GM19372 (cell line): ENCODE results near the gene PLP1.
"Not testable (repeated sequence)": the region's sequence is repeated elsewhere in the genome, so short reads cannot be mapped to it uniquely, and the experiment has no call there.

Experiments
- ATAC-seq: cut with Tn5 transposase; IDR thresholded peaks from one replicate; pipeline ENCODE4 v1.9.1; 2021; ENCODE audit warnings: mild to moderate bottlenecking, low read depth, moderate library complexity; ENCODE audit not compliant: unreplicated experiment

PLP1 gene, protein sequence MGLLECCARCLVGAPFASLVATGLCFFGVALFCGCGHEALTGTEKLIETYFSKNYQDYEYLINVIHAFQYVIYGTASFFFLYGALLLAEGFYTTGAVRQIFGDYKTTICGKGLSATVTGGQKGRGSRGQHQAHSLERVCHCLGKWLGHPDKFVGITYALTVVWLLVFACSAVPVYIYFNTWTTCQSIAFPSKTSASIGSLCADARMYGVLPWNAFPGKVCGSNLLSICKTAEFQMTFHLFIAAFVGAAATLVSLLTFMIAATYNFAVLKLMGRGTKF

DNA sequence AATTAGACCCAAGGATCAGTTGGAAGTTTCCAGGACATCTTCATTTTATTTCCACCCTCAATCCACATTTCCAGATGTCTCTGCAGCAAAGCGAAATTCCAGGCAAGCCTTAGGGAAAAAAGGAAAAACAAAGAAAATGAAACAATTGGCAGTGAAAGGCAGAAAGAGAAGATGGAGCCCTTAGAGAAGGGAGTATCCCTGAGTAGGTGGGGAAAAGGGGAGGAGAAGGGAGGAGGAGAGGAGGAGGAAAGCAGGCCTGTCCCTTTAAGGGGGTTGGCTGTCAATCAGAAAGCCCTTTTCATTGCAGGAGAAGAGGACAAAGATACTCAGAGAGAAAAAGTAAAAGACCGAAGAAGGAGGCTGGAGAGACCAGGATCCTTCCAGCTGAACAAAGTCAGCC, at the start of gene PLP1:
PLP1 (plus strand) TSS at position 295 of the 400 bp plus-strand sequence. CDS start 156 bp downstream, outside the sequence.
- no peak for ATAC-seq

DNA sequence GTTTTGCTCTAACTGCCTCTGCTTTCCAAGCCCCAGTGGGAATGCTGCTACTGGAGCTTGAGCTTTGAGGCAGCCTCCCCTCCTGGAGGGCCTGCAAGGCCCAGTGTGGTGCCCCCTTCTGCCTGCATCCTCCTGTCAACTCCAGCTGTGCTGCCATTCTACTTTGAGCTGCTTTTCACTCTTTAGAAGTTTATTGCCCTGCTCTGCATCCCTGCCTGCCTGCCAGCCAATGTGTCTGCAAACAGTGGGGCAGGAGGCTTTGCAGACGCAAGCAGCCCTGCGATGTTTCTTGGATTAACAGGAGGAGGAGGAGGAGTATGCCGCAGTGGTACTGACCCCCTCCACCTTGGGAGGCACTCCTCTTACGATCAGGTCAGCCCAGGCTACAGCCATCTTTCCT, 49.5 kb upstream of the PLP1 start:
- ATAC-seq, result no peak

DNA sequence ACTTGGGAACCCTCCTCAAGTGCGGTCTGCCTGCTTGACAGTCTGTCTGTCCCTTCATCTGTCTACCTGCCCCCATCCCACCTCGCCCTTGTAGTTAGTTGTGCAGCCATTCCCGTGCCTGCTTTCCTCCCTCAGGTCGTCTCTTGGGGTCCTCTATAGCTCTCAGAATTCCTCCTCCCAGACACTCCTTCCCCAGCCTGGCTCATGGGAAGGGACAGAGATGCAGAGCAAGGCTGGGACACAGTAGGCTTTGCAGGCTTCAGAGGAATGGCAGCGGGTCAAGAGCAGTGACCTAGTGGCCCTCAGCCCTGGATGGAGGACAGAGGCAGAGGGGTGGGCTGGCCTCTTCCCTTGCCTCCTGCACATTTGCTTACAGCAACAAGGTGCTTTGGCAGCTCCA, 47.6 kb upstream of the PLP1 start:
- ATAC-seq, result no peak

DNA sequence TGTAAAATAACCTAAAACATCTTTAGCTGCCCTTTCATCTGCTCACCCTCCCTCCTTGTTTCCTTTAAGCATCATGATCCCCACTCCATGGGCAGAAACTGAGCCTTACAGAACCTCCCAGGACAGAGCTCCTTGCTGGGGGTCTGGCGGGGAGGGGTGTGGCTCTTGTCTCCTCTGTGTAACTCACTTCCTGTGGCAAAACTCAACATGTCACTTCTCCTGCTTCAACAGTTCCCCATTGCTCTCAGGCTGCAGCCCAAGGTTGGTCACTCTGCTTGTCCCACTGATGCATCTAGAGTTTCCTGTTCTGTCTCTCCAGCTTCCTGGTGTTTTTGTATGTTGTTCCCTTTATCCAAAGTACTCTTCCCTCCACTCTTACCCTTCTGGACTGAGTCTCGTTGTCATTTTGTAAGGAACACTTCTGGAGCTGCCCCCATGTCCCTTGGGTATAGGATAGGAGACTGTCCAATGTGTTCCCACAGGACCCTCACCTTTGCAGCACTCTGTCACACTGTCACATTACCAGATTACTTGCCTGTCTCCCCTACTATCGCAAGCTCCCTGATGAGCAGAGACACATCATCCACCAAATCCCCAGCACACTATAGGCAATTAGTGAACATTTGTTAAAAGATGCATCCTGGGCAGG, 46.4 kb upstream of the PLP1 start:
- no peak for ATAC-seq

DNA sequence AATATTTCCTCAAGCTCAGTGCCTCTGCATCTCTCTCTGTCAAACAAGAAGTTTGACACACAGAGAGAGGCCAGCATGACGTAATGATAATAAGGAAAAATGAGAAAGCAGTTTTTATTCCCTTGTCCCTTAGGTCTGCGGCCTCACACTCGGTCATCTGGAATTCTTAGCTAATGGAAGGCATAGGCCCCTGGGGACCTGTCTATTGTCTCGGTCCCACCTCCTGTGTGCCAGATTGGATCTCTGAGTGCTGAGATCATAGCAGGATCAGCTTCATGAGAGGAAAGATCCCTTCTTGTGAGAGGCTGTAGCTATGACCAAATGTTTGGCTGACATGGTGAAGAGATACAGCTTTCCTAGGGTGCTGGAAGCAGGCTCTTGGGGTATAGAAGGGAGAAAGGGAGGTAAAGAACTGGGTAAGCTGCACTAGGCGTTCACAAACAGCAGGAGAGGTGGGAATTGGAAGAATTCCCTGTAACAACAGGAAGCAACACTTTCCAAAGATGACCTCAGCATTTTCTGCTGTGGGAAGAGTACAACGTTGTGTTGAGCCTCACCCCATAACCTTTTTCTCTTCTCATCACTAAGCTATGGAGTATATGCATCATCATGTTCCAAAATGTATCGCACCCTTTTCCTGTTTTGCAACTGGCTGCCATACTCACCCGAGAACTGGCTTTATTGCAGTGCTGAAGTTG, 45.7 kb upstream of the PLP1 start:
- no peak for ATAC-seq

DNA sequence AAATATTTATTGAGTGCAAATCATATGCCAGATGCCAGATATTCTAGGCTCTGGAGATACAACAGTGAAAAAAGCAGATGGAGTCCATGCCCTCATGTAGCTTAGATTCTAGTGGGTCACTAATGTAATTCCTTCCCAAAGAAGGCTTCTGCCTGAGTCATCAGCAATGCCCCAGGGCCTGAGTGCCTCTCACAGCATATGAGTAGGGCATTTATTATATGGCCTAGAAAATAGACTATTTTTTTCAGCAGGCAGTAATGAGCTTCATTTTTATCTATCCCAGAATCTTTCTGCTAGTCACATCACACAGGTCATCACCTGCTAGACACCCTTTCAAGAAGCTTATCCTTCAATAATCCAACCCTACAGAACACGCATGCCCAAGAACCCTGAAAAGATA, 43.6 kb upstream of the PLP1 start:
- ATAC-seq, result no peak

DNA sequence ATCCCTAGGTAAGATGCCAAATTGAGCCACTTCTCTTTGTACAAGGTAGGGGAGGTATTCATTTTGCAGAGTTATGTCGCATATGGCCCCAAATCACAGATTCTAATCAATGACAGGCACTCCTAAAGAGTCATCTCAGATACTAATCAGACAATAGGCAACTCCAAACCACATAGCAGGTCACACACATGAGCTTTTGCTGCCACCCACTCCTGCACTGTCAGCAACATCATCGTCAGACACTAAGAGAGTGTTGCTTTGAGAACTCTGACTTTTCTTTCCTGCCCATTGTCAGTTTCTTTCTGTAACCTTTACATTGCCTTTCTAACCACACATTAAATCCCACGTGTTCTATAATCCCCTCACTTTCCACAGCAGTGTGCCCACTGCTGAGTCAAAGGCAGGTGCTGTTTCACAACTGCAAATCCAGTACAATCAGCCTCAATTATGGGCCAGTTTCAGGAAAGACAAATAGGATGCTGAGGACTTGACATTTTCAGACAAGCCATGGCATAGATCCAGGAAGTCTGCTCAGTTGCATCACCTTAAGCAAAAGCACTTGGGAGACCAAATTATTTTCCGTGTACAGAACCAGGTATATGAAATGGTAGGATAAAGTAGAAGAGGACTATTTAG, 42.4 kb upstream of the PLP1 start:
- no peak for ATAC-seq

DNA sequence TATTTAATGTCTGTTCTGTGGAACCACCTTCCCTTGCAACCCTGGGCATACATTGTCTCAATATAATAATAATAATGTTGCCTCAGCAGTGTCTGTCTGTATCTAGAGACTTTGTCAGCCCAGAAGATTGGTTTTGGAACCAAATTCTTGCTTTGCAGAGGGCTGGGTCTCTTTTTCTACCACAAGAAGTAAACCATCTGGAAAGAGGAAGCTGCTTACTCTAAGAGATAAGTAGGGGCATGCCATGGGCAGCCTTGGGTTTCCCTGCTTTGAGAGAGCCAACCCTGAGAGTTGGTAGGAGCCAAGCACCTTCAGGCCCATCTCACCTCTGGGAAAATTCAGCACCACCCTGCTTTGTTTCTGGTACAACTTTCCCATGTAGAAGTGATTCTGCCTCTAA, 38.9 kb upstream of the PLP1 start:
- no peak for ATAC-seq

DNA sequence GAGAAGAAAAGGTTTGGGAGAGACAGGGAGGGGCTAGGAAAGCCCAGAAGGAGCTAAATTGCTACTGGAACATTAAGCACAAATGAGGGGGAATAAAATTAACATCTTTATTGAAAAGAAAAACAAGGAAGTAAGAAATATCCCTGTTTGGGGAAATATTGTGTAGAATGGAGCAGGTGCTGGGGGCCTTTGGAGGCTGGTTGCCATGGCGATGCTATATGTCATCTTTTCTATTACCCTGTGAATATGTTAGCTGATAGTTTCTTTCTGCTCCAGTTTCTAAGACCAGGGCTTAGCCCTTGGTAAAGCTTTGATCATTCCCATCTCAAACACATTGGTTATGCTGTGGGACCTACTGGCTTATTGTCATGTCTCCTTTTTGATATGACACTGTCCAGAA, 37.2 kb upstream of the PLP1 start:
- ATAC-seq, result no peak

DNA sequence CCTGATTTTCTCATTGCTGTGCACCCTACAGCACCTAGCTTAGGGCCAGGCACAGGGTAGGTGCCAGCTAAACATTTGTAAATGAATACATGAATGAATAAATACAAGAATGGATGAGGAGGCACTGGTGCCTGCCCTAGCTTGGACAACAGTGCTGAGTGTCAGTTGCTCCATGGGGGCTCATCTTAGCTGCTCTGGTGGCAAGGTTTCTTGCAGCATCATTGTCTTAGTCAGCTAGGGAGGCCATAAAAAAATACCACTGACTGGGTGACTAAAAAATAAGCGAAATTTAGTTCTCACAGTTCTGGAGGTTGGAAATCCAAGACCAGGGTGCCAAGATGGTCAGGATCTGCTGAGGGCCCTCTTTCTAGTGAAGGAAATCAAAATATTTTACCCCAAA, 34.8 kb upstream of the PLP1 start:
- no peak for ATAC-seq

DNA sequence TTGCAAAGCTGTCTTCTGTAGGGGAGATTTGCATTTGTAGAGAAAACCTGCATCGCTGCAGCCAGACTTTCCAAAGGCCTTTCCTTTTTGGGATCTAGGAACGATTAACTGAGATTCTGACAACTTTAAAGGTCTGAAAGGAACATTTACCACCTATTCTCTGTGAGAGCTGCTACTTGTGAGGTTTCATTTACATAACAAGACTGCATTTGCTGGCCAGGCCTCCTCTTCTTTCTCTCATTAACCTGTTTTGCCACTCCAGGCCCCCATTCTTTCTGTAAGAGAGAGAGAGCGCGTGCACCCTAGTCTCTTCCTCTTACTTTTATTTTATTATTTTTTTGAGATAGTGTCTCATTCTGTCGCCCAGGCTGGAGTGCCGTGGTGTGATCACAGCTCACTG, 34.3 kb upstream of the PLP1 start:
- no peak for ATAC-seq

DNA sequence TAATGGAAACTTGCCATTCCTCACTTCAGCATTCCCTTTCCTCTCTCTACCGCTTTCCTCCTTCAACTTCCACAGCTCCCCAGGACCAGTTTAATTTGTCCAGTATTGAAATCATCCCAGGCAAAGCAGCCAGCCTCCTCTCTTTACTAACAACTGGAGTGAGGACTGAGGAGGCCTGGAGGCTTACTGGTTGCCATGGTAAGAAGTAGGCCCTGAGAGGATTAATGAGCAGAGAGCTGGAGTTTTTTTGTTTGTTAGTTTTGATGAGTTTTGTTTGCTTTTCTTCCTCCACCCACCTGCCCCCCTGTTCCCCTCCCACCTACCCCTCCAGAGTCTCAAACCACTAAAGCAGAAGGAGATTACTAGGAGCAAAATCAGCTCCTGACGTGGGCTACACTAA, 29.5 kb upstream of the PLP1 start:
- ATAC-seq, result no peak

DNA sequence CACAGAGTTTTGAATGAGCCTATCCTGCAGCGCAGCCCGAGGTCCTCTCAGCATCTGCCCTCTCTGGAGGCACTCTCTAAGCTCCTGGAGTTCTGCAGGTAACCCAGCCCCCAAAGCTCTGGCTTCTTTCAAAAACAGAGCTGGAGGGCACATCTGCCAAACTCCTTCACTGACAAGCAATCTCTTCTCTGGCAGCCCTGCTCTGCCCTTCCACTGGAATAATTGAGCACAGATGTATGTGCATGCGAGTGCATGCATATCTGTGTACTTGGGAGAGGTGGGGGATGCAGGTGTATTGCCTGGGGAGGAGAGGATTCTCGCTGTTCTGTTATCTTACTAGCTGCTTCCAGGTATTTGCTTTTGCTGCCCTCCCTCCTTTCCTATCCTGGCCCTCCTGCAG, 22.2 kb upstream of the PLP1 start:
- ATAC-seq, result no peak

DNA sequence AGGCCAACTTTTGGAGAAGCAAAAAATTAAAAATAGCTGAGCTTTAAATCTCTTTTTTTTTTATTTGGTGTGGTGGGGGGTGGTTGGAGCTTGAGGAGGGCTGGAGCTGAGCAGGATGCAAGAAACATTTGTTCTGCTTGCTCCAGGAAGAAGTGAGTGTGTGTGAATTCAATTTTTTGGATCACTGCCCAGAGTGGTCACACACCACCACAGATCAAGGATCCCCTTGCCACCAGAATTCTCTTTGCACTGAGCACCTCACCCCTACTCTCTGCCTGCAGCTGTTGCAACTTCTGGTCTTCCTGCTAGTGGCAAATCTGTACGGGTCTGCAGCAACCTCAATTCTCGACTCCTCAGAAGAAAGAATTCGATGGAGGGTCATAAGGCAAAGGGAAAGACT, 19.9 kb upstream of the PLP1 start:
- no peak for ATAC-seq

DNA sequence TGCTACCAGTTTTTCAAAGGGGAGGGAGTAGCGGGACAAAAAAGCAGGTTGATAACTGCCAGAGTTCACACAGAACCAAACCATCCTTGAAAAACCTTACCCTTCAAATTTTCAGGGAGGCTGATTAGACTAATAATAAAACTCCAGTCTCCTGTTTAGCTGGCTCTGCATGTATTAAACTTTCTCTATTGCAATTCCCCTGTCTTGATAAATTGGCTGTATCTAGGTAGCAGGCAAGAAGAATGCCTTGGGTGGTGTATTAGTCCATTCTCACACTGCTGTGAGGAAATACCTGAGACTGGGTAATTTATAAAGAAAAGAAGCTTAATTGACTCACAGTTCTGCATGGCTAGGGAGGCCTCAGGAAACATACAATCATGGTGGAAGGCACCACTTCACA, 18.1 kb upstream of the PLP1 start:
- no peak for ATAC-seq

DNA sequence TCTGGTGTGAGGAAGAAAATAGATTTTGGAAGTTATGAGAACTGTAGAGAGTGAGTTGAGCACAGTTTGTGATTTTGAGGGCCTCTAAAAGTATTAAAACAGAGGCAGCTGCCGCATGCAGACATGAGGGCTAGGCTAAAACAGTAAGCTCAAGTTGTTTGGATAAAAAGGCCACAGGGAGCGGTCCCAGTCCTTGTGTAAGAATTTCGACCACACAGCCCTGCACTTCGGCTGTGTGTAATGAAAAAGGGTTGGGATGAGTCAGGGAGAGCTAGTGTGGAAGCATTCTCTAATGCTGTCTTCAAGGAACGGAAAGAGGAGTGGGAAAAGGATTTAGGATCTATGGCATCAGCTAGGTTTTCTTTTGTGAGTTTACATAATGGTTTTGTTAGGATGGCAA, 13.1 kb upstream of the PLP1 start:
- ATAC-seq, result not testable (repeated sequence)

DNA sequence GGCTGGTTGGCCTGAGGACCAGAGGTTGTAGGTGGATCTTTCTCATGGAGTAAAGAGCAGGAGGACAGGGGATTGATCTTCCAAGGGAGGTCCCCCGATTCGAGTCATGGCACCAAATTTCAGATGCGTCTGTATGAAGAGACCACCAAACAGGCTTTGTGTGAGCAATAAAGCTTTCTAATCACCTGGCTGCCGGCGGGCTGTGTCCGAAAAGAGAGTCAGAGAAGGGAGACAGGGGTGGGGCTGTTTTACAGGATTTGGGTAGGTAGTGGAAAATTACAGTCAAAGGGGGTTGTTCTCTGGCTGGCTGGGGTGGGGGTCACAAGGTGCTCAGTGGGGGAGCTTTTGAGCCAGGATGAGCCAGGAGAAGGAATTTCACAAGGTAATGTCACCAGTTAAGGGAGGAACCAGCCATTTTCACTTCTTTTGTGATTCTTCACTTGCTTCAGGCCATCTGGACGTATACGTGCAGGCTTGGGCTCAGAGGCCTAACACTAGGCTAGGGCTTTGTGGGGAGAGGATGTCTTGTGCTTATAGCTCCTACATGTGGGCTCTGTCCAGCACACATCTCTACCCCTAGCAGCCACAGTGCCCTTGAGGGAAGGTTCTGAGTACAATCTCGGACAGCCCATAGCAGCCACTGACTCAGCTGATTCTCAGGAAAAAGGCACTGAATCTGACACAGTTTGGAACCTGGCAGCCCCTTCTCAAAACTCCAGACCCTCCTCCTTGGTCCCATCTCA, 9.7 kb upstream of the PLP1 start:
- ATAC-seq, result not testable (repeated sequence)

DNA sequence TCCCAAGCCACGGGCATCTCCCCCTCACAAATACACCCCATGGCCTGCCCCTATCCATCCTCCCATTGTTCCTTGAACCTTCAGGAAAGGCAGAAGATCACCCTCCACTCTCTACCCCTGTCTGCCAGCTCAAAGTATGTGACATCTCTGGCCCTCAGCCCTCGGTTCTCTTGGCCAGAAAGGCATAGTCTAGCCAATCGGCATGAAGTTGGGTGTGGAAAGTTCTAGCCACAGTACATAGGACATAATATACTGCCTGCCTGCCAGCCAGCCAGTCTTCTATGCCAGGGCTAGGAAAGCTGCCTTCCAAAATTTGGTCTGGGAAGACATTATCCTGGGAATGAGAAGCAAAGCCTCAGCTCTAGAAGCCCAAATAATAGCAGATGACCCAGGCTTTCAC, 3.2 kb upstream of the PLP1 start:
- no peak for ATAC-seq

DNA sequence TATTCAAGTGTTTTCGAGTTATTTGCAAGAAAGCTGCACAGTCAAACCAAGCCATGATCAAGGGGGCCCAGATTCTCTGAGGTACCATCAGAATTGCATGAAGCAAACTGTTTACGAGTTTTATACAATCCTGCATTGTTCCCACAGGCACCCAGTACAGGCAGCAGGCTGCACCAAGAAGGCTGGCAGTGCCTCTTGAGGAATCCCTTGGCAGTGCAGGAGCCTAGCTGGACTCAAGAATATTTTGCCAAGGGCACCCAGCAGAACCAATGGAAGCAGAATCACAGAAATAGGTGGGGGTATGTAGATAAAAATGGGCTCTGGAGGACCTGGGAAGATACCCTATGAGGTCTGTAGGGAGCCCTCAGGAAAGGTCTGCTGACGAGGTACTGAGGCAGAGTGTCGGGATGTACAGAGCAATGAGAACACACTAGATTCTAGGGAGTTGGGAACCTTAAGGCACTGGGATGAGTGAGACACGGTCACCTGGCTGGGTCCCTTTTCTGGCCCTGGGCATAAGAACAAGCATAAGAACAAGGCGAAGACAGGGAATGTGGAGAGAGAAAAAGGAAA, 2.5 kb upstream of the PLP1 start:
- no peak for ATAC-seq

DNA sequence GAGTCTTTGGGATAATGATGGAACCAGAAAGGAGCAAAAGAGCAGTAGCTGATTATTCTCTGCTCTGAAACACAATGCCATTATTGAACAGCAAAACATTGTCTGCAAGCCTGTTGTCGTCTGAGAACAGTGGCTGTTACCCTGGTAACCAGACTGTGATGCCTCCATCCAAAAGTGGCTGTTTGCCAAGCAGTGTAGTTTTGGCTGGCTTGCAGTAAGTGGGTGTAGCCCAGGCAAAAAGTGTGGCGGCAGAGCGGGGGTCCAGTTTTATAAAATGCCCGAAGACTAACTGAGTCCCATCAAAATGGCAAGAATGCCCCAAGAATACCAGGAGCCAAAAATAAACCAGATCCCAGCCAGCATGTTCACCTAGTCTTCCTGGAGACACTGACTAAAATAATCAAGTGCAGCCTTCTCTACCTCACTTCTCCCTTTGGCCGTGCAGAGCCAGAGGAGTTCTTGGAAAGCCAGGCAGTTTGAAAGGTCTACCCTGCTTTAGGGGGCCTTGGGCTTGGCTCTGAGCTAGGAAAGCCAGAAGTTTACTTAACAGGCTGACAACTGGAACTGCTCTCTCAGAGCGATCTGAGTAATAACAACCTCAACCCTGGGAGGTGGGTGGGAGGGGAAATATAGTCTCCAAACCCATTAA, 2.6 kb downstream of the PLP1 start:
- ATAC-seq, result no peak
